ENCODE results near the gene BEND2.

- TF ChIP-seq CTCF (IDR thresholded peaks at IDR 0.05) (no peak), EP300 (IDR thresholded peaks at IDR 0.05; ENCODE audit: borderline replicate concordance in 1 of 2, low read depth in 1 of 2, low read length in 1 of 2) (no peak)
- TF ChIP-seq, protein P1, sequence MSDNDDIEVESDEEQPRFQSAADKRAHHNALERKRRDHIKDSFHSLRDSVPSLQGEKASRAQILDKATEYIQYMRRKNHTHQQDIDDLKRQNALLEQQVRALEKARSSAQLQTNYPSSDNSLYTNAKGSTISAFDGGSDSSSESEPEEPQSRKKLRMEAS (IDR thresholded peaks at IDR 0.05; ENCODE audit: low read depth), result no peak
- TF ChIP-seq, protein P2, sequence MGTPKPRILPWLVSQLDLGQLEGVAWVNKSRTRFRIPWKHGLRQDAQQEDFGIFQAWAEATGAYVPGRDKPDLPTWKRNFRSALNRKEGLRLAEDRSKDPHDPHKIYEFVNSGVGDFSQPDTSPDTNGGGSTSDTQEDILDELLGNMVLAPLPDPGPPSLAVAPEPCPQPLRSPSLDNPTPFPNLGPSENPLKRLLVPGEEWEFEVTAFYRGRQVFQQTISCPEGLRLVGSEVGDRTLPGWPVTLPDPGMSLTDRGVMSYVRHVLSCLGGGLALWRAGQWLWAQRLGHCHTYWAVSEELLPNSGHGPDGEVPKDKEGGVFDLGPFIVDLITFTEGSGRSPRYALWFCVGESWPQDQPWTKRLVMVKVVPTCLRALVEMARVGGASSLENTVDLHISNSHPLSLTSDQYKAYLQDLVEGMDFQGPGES (IDR thresholded peaks at IDR 0.05; ENCODE audit: low read depth, low read length), result no peak
Measured at GRCh38 chrX:18172970-18173369, 47.7 kb downstream of the BEND2 start.

All from SK-N-SH (cell line).